Right atrium auricular region (tissue), 2 donors: ENCODE data around the gene GBE1. TPM values are rescaled to one million over a fixed set of nuclear protein-coding genes. Genes with fewer than 3 reads are reported as not detected.

Experiments
- DNase-seq: peaks from one replicate; pipeline ENCODE4 v3.0.0-alpha.2; 2019; ENCODE audit warnings: low spot score
- H3K27ac ChIP-seq, 2 donors: fragments of 200-600 bp; sonication (generic); 1 replicate in 1 of 2; 2 replicates in 1 of 2; pipeline ENCODE4 v1.5.1; 2016 to 2019
- H3K27me3 ChIP-seq, 2 donors: fragments of 200-600 bp; sonication (generic); one replicate each; pipeline versions ENCODE4 v1.5.1 to v1.6.0; 2017 to 2019
- H3K36me3 ChIP-seq: fragments of 200-600 bp; sonication (generic); one replicate; pipeline ENCODE4 v1.5.1; 2016
- H3K4me1 ChIP-seq, 2 donors: fragments of 200-600 bp; sonication (generic); one replicate each; pipeline versions ENCODE4 v1.5.1 to v1.6.0; 2017 to 2019
- H3K4me3 ChIP-seq, 2 donors: fragments of 200-600 bp; sonication (generic); 1 replicate in 1 of 2; 2 replicates in 1 of 2; pipeline ENCODE4 v1.5.1; 2017 to 2019; ENCODE audit warnings: mild to moderate bottlenecking in 1 of 2, moderate library complexity in 1 of 2
- H3K9me3 ChIP-seq, 2 donors: fragments of 200-600 bp; sonication (generic); one replicate each; pipeline ENCODE4 v1.5.1; 2019
- CTCF ChIP-seq, 2 donors: fragments of 200-600 bp; sonication (generic); IDR thresholded peaks; one replicate each; pipeline ENCODE4 v1.5.1; 2019; ENCODE audit warnings: antibody characterized with exemption in 2 of 2
- total RNA-seq, 2 donors: library from RNA; depleted of rRNA; stranded (reverse); fragments of >200 nt; gene quantifications; one replicate each; pipeline ENCODE4 v1.1.0, GENCODE V29; 2016

Gene GBE1
- total RNA-seq, 2 donors from 2014 or later: 52.5 to 72.6 TPM

- Histone ChIP-seq H3K27ac (no peak overlapping the region), H3K4me3 (no peak overlapping the region), H3K4me1 (peaks cover 0 to 17% of the 10 kb centered on the region in 2 donors)
Measured at GRCh38 chr3:81728766-81729544, 32.5 kb downstream of the GBE1 start.

GRCh38 chr3:81726735-81727134 lies 34.7 kb downstream of the GBE1 start:
- H3K4me1 ChIP-seq: peaks cover 0 to 23% of the 10 kb centered on the region in 2 donors
- no peaks in the 10 kb centered on the region for H3K9me3 ChIP-seq
- no peak overlapping the region for H3K4me3 ChIP-seq
- no peak for TF ChIP-seq CTCF (IDR thresholded peaks at IDR 0.05)
- H3K27me3 ChIP-seq: no peaks in the 10 kb centered on the region
- no peak for DNase-seq
- no peaks in the 10 kb centered on the region for H3K36me3 ChIP-seq
- H3K27ac ChIP-seq: peak overlapping the region in 1 of 2 donors; percentile 23

More at GRCh38 chr3:81728766-81729544, 32.5 kb downstream of the GBE1 start:
- no peak for TF ChIP-seq CTCF (IDR thresholded peaks at IDR 0.05)
- no peaks in the 10 kb centered on the region for H3K9me3 ChIP-seq
- no peaks in the 10 kb centered on the region for H3K27me3 ChIP-seq
- no peaks in the 10 kb centered on the region for H3K36me3 ChIP-seq
- no peak for DNase-seq

GRCh38 chr3:81726132-81726531 lies 35.3 kb downstream of the GBE1 start:
- Histone ChIP-seq H3K4me1 (peaks cover 0 to 23% of the 10 kb centered on the region in 2 donors), H3K27ac (peak overlapping the region in 1 of 2 donors; percentile 23), H3K27me3 (no peaks in the 10 kb centered on the region), H3K4me3 (no peak overlapping the region), H3K36me3 (no peaks in the 10 kb centered on the region), H3K9me3 (no peaks in the 10 kb centered on the region)
- no peak for DNase-seq
- no peak for TF ChIP-seq CTCF (IDR thresholded peaks at IDR 0.05)

GRCh38 chr3:81723732-81724313 lies 37.6 kb downstream of the GBE1 start:
- Histone ChIP-seq H3K4me1 (peaks cover 0 to 23% of the 10 kb centered on the region in 2 donors), H3K9me3 (no peaks in the 10 kb centered on the region), H3K4me3 (no peak overlapping the region), H3K27ac (peak overlapping the region; percentile 6 to 26), H3K36me3 (no peaks in the 10 kb centered on the region), H3K27me3 (no peaks in the 10 kb centered on the region)
- TF ChIP-seq CTCF (IDR thresholded peaks at IDR 0.05): no peak
- no peak for DNase-seq

GRCh38 chr3:81718311-81718710 lies 43.1 kb downstream of the GBE1 start:
- Histone ChIP-seq H3K27me3 (no peaks in the 10 kb centered on the region), H3K27ac (no peak overlapping the region), H3K4me3 (no peak overlapping the region), H3K36me3 (no peaks in the 10 kb centered on the region), H3K4me1 (peaks cover 4 to 9% of the 10 kb centered on the region in 2 donors), H3K9me3 (no peaks in the 10 kb centered on the region)
- no peak for DNase-seq
- TF ChIP-seq CTCF (IDR thresholded peaks at IDR 0.05): no peak
